NCI-H526 treated with DMSO at 0.1 percent for 48 hours (cell line): ENCODE results near the gene ZNF346.

Source experiments
- DNase-seq: peaks from one replicate; lab custom pipeline; 2025; lab: John Stamatoyannopoulos, UW

The ZNF346 gene

GRCh38 chr5:177070536-177071191 is 48.2 kb downstream of the ZNF346 start:
- peak; percentile 13 for DNase-seq

- peak; percentile 52 for DNase-seq
Observed at GRCh38 chr5:177071666-177072385, 49.3 kb downstream of the ZNF346 start.

GRCh38 chr5:177077335-177077734 is 54.8 kb downstream of the ZNF346 start:
- DNase-seq, result no peak

DNA sequence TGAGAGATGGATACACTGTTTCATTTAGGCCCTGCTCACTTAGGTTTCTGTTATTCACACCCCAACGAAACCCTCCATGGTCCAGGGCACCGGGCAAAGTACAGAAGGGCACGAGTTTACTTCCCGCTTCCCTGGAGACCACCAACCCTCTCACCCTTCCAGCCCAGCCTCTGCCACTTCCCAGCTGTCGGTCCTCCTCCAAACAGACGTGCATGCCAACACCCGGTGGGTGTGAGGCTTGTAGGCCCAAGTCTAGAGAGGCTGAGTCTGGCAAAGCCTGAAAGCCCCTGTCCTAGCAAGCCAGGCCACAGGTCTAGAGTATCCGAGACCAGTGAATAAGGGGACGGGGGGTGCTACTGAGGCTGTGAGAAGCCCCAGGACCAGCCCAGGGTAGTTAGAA is 57.1 kb downstream of the ZNF346 start:
- no peak for DNase-seq

DNA sequence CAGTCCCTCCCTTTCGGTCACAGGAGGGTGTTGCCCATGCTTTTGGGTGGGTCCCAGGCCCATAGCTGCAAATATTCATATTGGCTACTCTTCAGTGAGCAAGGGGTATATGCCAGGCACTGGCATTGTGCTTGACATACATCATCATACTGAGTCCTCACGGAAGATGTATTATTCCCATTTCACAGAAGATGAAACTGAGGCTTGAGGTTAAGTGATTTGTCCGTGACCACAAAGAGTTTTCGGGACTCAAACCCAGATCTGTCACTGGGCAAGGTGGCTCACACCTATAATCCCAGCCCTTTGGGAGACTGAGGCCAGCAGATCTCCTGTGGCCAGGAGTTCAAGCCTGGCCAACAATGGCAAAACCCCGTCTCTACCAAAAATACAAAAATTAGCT is 57.8 kb downstream of the ZNF346 start:
- no peak for DNase-seq

DNA sequence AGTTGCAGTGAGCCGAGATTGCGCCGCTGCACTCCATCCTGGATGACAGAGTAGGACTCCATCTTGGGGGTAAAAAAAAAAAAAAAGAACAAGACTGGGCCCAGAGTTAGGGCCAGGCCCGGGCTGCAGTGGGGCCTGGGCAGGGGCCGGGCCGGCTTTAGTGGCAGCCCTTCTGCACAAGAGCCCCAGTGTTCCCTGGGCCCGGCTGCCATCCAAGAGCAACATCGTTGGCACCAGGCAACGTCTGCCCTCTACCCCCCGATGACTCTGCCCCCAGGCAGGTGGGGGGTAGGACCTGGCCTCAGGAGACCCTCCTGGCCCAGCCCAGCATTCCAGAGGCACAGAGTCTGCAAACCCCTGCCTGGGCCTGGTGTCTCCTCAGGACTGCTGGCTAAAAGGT is 59.4 kb downstream of the ZNF346 start:
- DNase-seq, result no peak

- DNase-seq, result no peak
Observed at GRCh38 chr5:177083357-177083756, 60.9 kb downstream of the ZNF346 start.

- no peak for DNase-seq
Observed at GRCh38 chr5:177084175-177084574, 61.7 kb downstream of the ZNF346 start.

GRCh38 chr5:177085985-177086653 is 63.6 kb downstream of the ZNF346 start:
- DNase-seq, result no peak

- peak; percentile 10 for DNase-seq
Observed at GRCh38 chr5:177086654-177087397, 64.3 kb downstream of the ZNF346 start, which contains the start of gene FGFR4. FGFR4 (plus strand) TSS chr5:177086915; CDS start chr5:177089603, 2,688 bp downstream.

- DNase-seq, result no peak
Observed at GRCh38 chr5:177087398-177088005, 65.0 kb downstream of the ZNF346 start.

GRCh38 chr5:177089127-177089526 is 66.6 kb downstream of the ZNF346 start:
- no peak for DNase-seq

GRCh38 chr5:177089825-177090641 is 67.5 kb downstream of the ZNF346 start:
- DNase-seq, result no peak

DNA sequence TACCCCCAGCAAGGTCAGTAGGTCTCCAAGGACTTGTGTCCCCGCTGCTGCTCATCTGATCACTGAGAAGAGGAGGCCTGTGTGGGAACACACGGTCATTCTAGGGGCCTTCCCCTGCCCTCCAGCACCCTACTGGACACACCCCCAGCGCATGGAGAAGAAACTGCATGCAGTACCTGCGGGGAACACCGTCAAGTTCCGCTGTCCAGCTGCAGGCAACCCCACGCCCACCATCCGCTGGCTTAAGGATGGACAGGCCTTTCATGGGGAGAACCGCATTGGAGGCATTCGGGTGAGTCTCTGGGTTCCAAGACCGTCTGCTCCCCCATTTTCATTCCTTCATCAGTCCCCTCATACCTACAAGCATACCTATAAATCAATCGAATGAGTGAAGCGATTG is 68.3 kb downstream of the ZNF346 start:
- DNase-seq, result no peak

- DNase-seq, result no peak
Observed at GRCh38 chr5:177091232-177091631, 68.7 kb downstream of the ZNF346 start.

DNA sequence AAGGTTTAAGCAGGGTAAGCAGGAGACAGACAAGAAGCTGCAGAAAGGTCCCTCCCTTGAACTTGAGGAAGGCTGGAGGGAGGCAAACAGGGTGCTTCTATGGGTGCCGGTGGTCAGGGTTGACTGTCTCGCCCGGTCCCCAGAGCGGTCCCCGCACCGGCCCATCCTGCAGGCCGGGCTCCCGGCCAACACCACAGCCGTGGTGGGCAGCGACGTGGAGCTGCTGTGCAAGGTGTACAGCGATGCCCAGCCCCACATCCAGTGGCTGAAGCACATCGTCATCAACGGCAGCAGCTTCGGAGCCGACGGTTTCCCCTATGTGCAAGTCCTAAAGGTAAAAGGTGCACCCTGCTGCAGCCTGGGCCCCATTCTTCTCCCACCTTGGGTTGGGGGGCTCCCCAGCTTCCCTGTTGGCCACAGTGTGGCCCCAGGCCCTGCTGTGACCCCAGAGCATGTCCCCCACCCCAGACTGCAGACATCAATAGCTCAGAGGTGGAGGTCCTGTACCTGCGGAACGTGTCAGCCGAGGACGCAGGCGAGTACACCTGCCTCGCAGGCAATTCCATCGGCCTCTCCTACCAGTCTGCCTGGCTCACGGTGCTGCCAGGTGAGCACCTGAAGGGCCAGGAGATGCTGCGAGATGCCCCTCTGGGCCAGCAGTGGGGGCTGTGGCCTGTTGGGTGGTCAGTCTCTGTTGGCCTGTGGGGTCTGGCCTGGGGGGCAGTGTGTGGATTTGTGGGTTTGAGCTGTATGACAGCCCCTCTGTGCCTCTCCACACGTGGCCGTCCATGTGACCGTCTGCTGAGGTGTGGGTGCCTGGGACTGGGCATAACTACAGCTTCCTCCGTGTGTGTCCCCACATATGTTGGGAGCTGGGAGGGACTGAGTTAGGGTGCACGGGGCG is 69.9 kb downstream of the ZNF346 start:
- no peak for DNase-seq

DNA sequence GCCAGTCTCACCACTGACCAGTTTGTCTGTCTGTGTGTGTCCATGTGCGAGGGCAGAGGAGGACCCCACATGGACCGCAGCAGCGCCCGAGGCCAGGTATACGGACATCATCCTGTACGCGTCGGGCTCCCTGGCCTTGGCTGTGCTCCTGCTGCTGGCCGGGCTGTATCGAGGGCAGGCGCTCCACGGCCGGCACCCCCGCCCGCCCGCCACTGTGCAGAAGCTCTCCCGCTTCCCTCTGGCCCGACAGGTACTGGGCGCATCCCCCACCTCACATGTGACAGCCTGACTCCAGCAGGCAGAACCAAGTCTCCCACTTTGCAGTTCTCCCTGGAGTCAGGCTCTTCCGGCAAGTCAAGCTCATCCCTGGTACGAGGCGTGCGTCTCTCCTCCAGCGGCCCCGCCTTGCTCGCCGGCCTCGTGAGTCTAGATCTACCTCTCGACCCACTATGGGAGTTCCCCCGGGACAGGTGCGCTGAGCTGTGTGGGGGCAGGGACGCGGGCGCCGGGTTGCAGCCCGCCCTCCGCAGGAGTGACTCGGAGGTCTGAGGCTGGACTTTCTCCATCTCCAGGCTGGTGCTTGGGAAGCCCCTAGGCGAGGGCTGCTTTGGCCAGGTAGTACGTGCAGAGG is 70.7 kb downstream of the ZNF346 start:
- no peak for DNase-seq

DNA sequence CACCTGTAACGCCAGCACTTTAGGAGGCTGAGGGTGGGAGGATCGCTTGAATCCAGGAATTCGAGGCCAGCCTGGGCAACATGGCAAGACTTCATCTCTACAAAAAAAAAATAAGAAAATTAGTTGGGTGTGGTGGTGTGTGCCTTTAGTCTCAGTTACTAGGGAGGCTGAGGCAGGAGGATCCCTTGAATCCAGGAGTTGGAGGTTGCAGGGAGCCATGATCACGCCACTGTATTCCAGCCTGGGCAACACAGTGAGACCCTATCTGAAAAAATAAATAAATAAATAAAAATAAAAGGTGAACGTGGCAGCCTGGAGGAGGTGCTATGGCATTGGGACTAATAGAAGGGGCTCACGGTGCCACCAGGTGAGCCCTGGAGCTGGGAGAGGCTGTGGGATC is 71.3 kb downstream of the ZNF346 start:
- DNase-seq, result no peak
